Right lobe of liver (tissue), 6 donors: ENCODE data around the gene FRMD3. TPM values are rescaled to one million over a fixed set of nuclear protein-coding genes. Genes with fewer than 3 reads are reported as not detected.

Experiments used
- ATAC-seq, 4 donors: fragments of 200-7000 bp; cut with Tn5 transposase; one replicate each; pipeline ENCODE4 v1.9.1; 2020; ENCODE audit warnings: mild to moderate bottlenecking in 4 of 4, moderate library complexity in 4 of 4
- DNase-seq, 3 donors: peaks; one replicate each; pipeline ENCODE4 v3.0.0-alpha.2; 2020
- H3K27ac ChIP-seq, 3 donors: fragments of 200-600 bp; one replicate each; pipeline ENCODE4 v1.8.0; 2022
- H3K27me3 ChIP-seq, 2 donors: fragments of 200-600 bp; one replicate each; pipeline ENCODE4 v1.8.0; 2022
- H3K36me3 ChIP-seq, 4 donors: fragments of 200-600 bp; sonication (generic) in 1 of 4; one replicate each; pipeline versions ENCODE4 v1.5.1 to v1.8.0; 2017 to 2022; ENCODE audit warnings: control low read depth in 1 of 4
- H3K4me1 ChIP-seq, 4 donors: fragments of 200-600 bp; sonication (generic) in 1 of 4; one replicate each; pipeline versions ENCODE4 v1.5.1 to v1.8.0; 2017 to 2022; ENCODE audit warnings: control low read depth in 1 of 4
- H3K4me3 ChIP-seq, 3 donors: fragments of 200-600 bp; one replicate each; pipeline ENCODE4 v1.8.0; 2022
- H3K9me3 ChIP-seq, 4 donors: fragments of 200-600 bp; sonication (generic) in 1 of 4; one replicate each; pipeline versions ENCODE4 v1.5.1 to v1.8.0; 2017 to 2022; ENCODE audit warnings: control low read depth in 1 of 4
- POLR2A ChIP-seq: fragments of 450-650 bp; IDR thresholded peaks from one replicate; pipeline ENCODE4 v1.6.1; 2017; ENCODE audit warnings: antibody characterized with exemption, mild to moderate bottlenecking
- WGBS: methylation state at CpG from one replicate; pipeline ENCODE4 v1.1.6; 2018; ENCODE audit warnings: low coverage, low lambda C conversion rate; ENCODE audit not compliant: insufficient coverage; ENCODE audit errors: missing lambda C conversion rate; 5-methylcytosine and 5-hydroxymethylcytosine counted together
- intact Hi-C, 2 donors: fragments of 100-400 bp; cut with DNase I; formaldehyde crosslinking; loops; one replicate each; pipeline versions ENCODE4 v1.11.2 to v1.14.1; 2022
- total RNA-seq, 6 experiments: library from RNA; depleted of rRNA in 2 of 6; stranded (reverse); fragments of >200 nt in 2 of 6; fragmentation: NEBNext Ultra II Directional in 3 of 6; extraction: Animal tissue kit (Norgen Biotek cat#: 25700) in 3 of 6; gene quantifications; one replicate each; pipeline versions ENCODE4 v1.1.0 to v1.2.4, GENCODE V29; 2016 to 2023
- TF ChIP-seq, protein P1 (sequence below), 4 donors: fragments of 200-600 bp in 3 of 4; fragments of 450-650 bp in 1 of 4; IDR thresholded peaks; one replicate each; pipeline versions ENCODE4 v1.5.1 to v1.8.0; 2016 to 2022; ENCODE audit warnings: antibody characterized with exemption in 4 of 4, mild to moderate bottlenecking in 2 of 4
- donor health status: DM: no; HTN: yes; CAD: no.
- donor health status: DM: no; HTN: no; CAD: no.
- donor health status: DM: no; HTN: no; CAD: no.
- donor health status: DM: no; HTN: yes; CAD: no.
- donor health status: DM: no; HTN: yes; CAD: no.

The FRMD3 gene
- total RNA-seq, 6 experiments from 2014 or later, result 0.28 to 0.88 (median 0.34) TPM

- TF ChIP-seq, protein P1, sequence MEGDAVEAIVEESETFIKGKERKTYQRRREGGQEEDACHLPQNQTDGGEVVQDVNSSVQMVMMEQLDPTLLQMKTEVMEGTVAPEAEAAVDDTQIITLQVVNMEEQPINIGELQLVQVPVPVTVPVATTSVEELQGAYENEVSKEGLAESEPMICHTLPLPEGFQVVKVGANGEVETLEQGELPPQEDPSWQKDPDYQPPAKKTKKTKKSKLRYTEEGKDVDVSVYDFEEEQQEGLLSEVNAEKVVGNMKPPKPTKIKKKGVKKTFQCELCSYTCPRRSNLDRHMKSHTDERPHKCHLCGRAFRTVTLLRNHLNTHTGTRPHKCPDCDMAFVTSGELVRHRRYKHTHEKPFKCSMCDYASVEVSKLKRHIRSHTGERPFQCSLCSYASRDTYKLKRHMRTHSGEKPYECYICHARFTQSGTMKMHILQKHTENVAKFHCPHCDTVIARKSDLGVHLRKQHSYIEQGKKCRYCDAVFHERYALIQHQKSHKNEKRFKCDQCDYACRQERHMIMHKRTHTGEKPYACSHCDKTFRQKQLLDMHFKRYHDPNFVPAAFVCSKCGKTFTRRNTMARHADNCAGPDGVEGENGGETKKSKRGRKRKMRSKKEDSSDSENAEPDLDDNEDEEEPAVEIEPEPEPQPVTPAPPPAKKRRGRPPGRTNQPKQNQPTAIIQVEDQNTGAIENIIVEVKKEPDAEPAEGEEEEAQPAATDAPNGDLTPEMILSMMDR (IDR thresholded peaks at IDR 0.05), result no peak
- no peak for TF ChIP-seq POLR2A
- no peak for ATAC-seq
- 63% methylated on average over 3 of the region's 3 CpGs for WGBS
Measured at GRCh38 chr9:83406921-83407320, 131.3 kb downstream of the FRMD3 start.

DNA sequence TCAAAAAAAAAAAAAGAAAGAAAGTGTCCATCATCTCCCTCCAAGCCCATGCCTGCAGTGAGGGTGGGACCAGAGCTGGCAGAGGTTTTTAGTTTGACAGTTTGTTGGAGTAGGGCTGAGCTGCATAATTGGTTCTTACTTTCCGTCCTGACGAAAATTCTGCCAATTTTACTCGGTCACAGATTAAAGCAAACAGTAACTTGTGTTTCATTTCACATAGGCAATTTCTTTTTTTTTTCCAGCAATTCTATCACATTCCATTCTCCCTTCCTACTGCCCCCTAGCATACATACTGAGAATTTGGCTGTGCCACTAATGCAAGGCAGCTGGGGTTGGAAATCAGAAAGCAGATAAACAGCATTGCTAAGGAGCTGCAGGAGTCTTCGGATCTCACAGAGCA lies 132.4 kb downstream of the FRMD3 start:
- ATAC-seq, result no peak
- WGBS, result 59% methylated on average over 4 of the region's 4 CpGs
- no peak for DNase-seq
- H3K36me3 ChIP-seq, result no peaks in the 10 kb centered on the region
- intact Hi-C loops, result no loop called here
- no peak overlapping the region for H3K27ac ChIP-seq
- no peak for TF ChIP-seq POLR2A
- TF ChIP-seq, protein P1 (IDR thresholded peaks at IDR 0.05), result no peak
- no peaks in the 10 kb centered on the region for H3K27me3 ChIP-seq
- H3K9me3 ChIP-seq, result no peaks in the 10 kb centered on the region
- no peaks in the 10 kb centered on the region for H3K4me1 ChIP-seq
- H3K4me3 ChIP-seq, result no peak overlapping the region

More at GRCh38 chr9:83406921-83407320, 131.3 kb downstream of the FRMD3 start:
- no peak overlapping the region for H3K27ac ChIP-seq
- H3K27me3 ChIP-seq, result no peaks in the 10 kb centered on the region
- no peaks in the 10 kb centered on the region for H3K36me3 ChIP-seq
- no peak for DNase-seq
- H3K4me1 ChIP-seq, result no peaks in the 10 kb centered on the region
- H3K9me3 ChIP-seq, result no peaks in the 10 kb centered on the region
- H3K4me3 ChIP-seq, result no peak overlapping the region
- intact Hi-C loops, result no loop called here

GRCh38 chr9:83403527-83404238 lies 134.5 kb downstream of the FRMD3 start:
- Histone ChIP-seq H3K4me3 (no peak overlapping the region), H3K36me3 (no peaks in the 10 kb centered on the region), H3K27ac (no peak overlapping the region), H3K9me3 (no peaks in the 10 kb centered on the region), H3K4me1 (no peaks in the 10 kb centered on the region), H3K27me3 (no peaks in the 10 kb centered on the region)
- no peak for ATAC-seq
- intact Hi-C loops, result no loop called here
- no peak for DNase-seq
- 69% methylated on average over 8 of the region's 10 CpGs for WGBS
- TF ChIP-seq, protein P1 (IDR thresholded peaks at IDR 0.05), result no peak
- no peak for TF ChIP-seq POLR2A

DNA sequence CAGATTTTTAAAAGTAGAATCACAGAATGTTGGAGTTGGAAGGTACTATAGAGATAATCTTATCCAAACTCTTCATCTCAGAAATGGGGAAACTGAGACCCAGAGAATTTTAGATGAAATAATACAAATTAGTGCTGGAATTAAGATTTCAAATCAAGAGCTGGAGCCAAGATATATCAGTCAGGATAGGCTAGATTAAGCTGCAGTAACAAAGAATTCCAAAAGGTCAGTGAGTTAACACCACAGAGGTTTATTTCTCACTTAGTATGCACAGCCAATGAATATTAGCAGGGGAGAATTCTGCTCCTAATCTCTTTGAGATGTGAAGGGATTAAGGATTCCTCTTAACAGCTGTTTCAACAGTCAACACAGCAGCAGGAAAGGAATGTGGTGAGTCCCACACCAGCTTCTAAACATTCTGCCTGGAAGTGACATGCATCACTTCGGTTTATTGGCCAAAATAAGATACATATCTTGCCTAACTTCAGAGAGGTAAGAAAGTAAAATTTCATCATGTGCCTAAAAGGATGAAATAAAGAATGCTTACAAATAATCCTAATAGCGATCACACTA lies 136.8 kb downstream of the FRMD3 start:
- no peak for DNase-seq
- H3K4me3 ChIP-seq, result no peak overlapping the region
- no peaks in the 10 kb centered on the region for H3K9me3 ChIP-seq
- no peaks in the 10 kb centered on the region for H3K36me3 ChIP-seq
- intact Hi-C loops, result no loop called here
- ATAC-seq, result no peak
- 90% methylated on average over 2 of the region's 2 CpGs for WGBS
- TF ChIP-seq, protein P1 (IDR thresholded peaks at IDR 0.05), result no peak
- no peaks in the 10 kb centered on the region for H3K27me3 ChIP-seq
- H3K27ac ChIP-seq, result no peak overlapping the region
- H3K4me1 ChIP-seq, result no peaks in the 10 kb centered on the region
